Ovary (tissue), 9 donors: ENCODE results near the gene RHOXF2. TPM values are rescaled to one million over a fixed set of nuclear protein-coding genes. Genes with fewer than 3 reads are reported as not detected.

Source experiments
- DNase-seq, 5 donors: peaks; one replicate each; pipeline ENCODE4 v3.0.0-alpha.2; 2019 to 2020
- H3K27ac ChIP-seq, 2 donors: fragments of 200-600 bp; one replicate each; pipeline versions ENCODE4 v1.5.1 to v1.8.0; 2019 to 2022
- H3K27me3 ChIP-seq: fragments of 200-600 bp; one replicate; pipeline ENCODE4 v1.8.0; 2022
- H3K36me3 ChIP-seq: fragments of 200-600 bp; sonication (generic); one replicate; pipeline ENCODE4 v1.5.1; 2019
- H3K4me1 ChIP-seq: one replicate; pipeline ENCODE4 v1.8.1; 2013; ENCODE audit warnings: mild to moderate bottlenecking, moderate library complexity; ENCODE audit not compliant: insufficient read depth
- H3K4me3 ChIP-seq: fragments of 200-600 bp; sonication (generic); one replicate; pipeline ENCODE4 v1.5.1; 2017
- H3K9me3 ChIP-seq, 2 donors: fragments of 200-600 bp in 1 of 2; sonication (generic) in 1 of 2; one replicate each; pipeline versions ENCODE4 v1.5.1 to v1.8.1; 2013 to 2019; ENCODE audit warnings: mild to moderate bottlenecking in 1 of 2, moderate library complexity in 1 of 2
- CTCF ChIP-seq, 3 donors: fragments of 450-650 bp in 2 of 3; fragments of 200-600 bp in 1 of 3; IDR thresholded peaks; one replicate each; pipeline versions ENCODE4 v1.5.1 to v1.8.0; 2016 to 2022; ENCODE audit warnings: antibody characterized with exemption in 3 of 3, mild to moderate bottlenecking in 1 of 3
- EP300 ChIP-seq: sonication (generic); formaldehyde crosslinking; IDR thresholded peaks from one replicate; pipeline ENCODE4 v1.6.1; 2017; ENCODE audit warnings: antibody characterized with exemption
- POLR2A ChIP-seq: fragments of 450-650 bp; IDR thresholded peaks from one replicate; pipeline ENCODE4 v1.6.1; 2017; ENCODE audit warnings: antibody characterized with exemption, mild to moderate bottlenecking, moderate library complexity
- WGBS, 3 donors: extraction: QIAGEN DNeasy Blood & Tissue Kit in 1 of 3; methylation state at CpG; one replicate each; pipeline versions ENCODE4 v1.1.5 to v1.1.7; 2013 to 2017; 5-methylcytosine and 5-hydroxymethylcytosine counted together
- intact Hi-C, 4 donors: fragments of 100-400 bp; cut with DNase I; formaldehyde crosslinking; loops; one replicate each; pipeline versions ENCODE4 v1.11.0 to v1.15.1; 2022 to 2023
- polyA plus RNA-seq, 2 donors: library from polyadenylated mRNA; stranded (reverse); fragments of 200-250 nt in 1 of 2; fragments of 350-450 nt in 1 of 2; fragmentation: Illumina TruSeq in 1 of 2; extraction: RNeasy Lipid Tissue Mini Kit (QIAGEN cat#74804) in 1 of 2; gene quantifications; one replicate each; pipeline ENCODE4 v1.2.3, GENCODE V29; 2013 to 2014
- total RNA-seq, 7 donors: library from RNA; depleted of rRNA in 2 of 7; stranded (reverse); fragments of >200 nt in 2 of 7; fragmentation: NEBNext Ultra II Directional in 3 of 7; extraction: Animal tissue kit (Norgen Biotek cat#: 25700) in 3 of 7; gene quantifications; one replicate each; pipeline versions ENCODE4 v1.1.0 to v1.2.4, GENCODE V29; 2016 to 2023
- donor health status: DM: no; HTN: no; CAD: no; lungs with moderate emphysema.
- donor health status: DM: no; HTN: no; CAD: no.
- donor health status: Bipolar disorder and iron deficiency.
- donor health status: DM: yes; HTN: yes; CAD: no.
- donor health status: DM: no; HTN: no; CAD: no.
- donor health status: DM: yes; HTN: yes; CAD: no.

Gene RHOXF2
- total and polyA plus RNA-seq, 9 donors, result 0.08 to 0.12 TPM; not detected in 7

DNA sequence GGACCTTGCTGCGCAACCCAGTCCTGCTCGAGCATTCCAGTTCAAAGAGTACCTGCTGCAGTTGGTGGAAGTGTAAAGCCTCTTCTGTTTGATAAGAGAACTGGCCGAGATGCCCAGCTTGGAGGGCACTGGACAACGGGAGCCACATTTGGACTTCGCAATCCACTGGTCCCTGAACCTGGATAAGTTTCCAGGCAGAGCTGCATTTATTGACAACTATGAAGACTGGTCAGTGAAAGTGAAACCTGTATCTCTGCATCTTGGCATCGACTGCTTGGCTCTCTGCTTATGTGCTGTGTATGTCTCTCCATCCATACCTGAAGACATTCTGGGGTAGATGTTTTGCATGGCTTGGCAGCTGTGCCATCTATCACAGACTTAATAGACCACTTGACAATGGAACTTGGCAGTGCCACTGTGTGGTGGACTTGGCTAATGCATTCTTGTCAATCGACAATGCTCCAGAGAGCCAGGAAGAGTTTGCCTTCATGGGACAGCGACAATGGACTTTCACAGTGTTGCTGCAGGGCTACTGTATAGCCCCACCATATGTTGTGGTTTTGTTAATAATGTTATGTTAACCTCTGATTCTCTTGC lies 48.7 kb downstream of the RHOXF2 start:
- no peak for TF ChIP-seq POLR2A
- no peak for TF ChIP-seq EP300
- TF ChIP-seq CTCF (IDR thresholded peaks at IDR 0.05), result no peak
- no peaks in the 10 kb centered on the region for H3K36me3 ChIP-seq
- intact Hi-C loops, result no loop called here
- WGBS, 3 donors, result 70 to 83% (median 73%) methylated on average over 7 to 8 of the region's 8 CpGs
- no peak overlapping the region for H3K27ac ChIP-seq
- DNase-seq, result no peak
- H3K4me1 ChIP-seq, result peaks cover 1% of the 10 kb centered on the region
- H3K9me3 ChIP-seq, result no peaks in the 10 kb centered on the region
- no peak overlapping the region for H3K4me3 ChIP-seq
- H3K27me3 ChIP-seq, result no peaks in the 10 kb centered on the region

DNA sequence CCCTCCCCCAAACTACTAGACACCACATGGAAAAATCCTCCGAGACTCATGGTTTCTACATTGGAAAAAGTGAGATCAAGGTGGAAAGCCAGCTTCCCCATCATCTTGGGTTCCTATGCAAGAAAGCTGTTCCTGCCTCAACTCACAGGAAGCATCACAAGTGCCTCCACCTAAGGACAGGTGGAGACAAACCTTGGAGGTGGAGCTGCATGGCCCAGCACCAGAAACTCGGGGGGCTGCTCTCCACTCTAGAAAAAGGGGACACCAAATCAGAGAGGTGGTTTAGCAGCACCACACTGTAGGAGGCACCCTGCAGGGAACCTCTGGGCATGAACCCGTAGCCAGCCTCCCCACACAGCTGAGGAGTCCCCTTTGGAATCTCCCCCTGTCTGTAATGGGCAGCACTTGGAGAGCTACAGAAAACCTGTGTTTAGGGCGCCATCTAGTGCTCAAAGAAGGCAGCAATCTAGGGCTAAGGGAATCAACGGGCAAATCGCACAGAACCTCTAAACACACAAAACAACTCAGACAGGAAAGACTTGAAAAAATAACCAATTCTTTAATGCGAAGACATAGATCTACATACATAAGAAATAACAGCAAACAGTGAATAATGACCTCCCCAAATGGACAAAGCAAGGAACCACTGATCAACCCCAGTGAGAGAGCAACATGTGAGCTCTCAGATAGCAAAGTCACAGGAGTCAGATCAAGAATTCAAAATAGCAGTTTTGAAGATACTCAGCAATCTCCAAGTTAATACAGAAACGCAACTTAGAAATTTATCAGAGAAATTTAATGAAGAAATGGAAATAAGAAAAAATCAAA lies 55.2 kb downstream of the RHOXF2 start:
- no peak overlapping the region for H3K27ac ChIP-seq
- TF ChIP-seq POLR2A (no peak), CTCF (IDR thresholded peaks at IDR 0.05) (peak; percentile 47 to 55 (median 49))

More for the DNA sequence above, 55.2 kb downstream of the RHOXF2 start:
- no peaks in the 10 kb centered on the region for H3K27me3 ChIP-seq
- no peak overlapping the region for H3K4me3 ChIP-seq
- peak; percentile 40 to 70 (median 51) for DNase-seq
- H3K4me1 ChIP-seq, result peaks cover 1% of the 10 kb centered on the region
- 21 to 26% (median 23%) methylated on average over 8 of the region's 8 CpGs for WGBS, 3 donors
- H3K9me3 ChIP-seq, result no peaks in the 10 kb centered on the region
- H3K36me3 ChIP-seq, result no peaks in the 10 kb centered on the region
- intact Hi-C loops, result loop anchor here in 1 of 4 donors (10.0 kb wide), 1 partner anchor 119 kb away; no protein-coding TSS in a partner anchor

Other genes starting within 250 kb of the RHOXF2 start
- gene NKAP, start 214.9 kb upstream of the RHOXF2 start, total RNA-seq, result 10 to 100 TPM in 4 of 7 donors, 1 to 10 TPM in 3; 7.6 to 11.6 (median 10.8) TPM
- 10 to 100 TPM in 1 of 2 donors, 1 to 10 TPM in 1; 7.1 to 16.0 TPM for gene NKAP, start 214.9 kb upstream of the RHOXF2 start, polyA plus RNA-seq
- under 1 TPM in 1 of 7 donors, not detected in 6; 0.12 TPM for gene RHOXF2B, start 80.9 kb upstream of the RHOXF2 start, total RNA-seq
- gene RHOXF2B, start 80.9 kb upstream of the RHOXF2 start, polyA plus RNA-seq, result under 1 TPM; 0.08 to 0.17 TPM
- 1 to 10 TPM in 5 of 7 donors, under 1 TPM in 1, not detected in 1; 0.87 to 2.6 (median 1.3) TPM for gene RHOXF1, start 42.7 kb upstream of the RHOXF2 start, total RNA-seq
- 1 to 10 TPM in 1 of 2 donors, not detected in 1; 2.9 TPM for gene RHOXF1, start 42.7 kb upstream of the RHOXF2 start, polyA plus RNA-seq
- gene ZBTB33, start 92.2 kb downstream of the RHOXF2 start, total RNA-seq, result 10 to 100 TPM; 14.2 to 20.0 (median 15.1) TPM
- 10 to 100 TPM in 1 of 2 donors, 1 to 10 TPM in 1; 6.6 to 10.7 TPM for gene ZBTB33, start 92.2 kb downstream of the RHOXF2 start, polyA plus RNA-seq
- 10 to 100 TPM in 5 of 7 donors, 1 to 10 TPM in 2; 6.7 to 22.5 (median 16.3) TPM for gene TMEM255A, start 152.8 kb downstream of the RHOXF2 start, total RNA-seq
- 10 to 100 TPM; 14.2 to 25.2 TPM for gene TMEM255A, start 152.8 kb downstream of the RHOXF2 start, polyA plus RNA-seq
- gene ATP1B4, start 203.5 kb downstream of the RHOXF2 start, total RNA-seq, result not detected
- not detected for gene ATP1B4, start 203.5 kb downstream of the RHOXF2 start, polyA plus RNA-seq